WERI-Rb-1 (cell line): ENCODE data around the gene TMOD3.
"Not testable (repeated sequence)": the region's sequence is repeated elsewhere in the genome, so short reads cannot be mapped to it uniquely, and the experiment has no call there.

ENCODE experiments used
- DNase-seq: peaks from one replicate; pipeline ENCODE4 v3.0.0-alpha.2; 2020
- H3K27ac ChIP-seq: fragments of 250-450 bp; sonication (Bioruptor Pico); 2 replicates; pipeline ENCODE4 v1.5.1; 2020; ENCODE audit warnings: mild to moderate bottlenecking, moderate library complexity
- H3K27me3 ChIP-seq: fragments of 250-450 bp; sonication (Bioruptor Pico); 2 replicates; pipeline ENCODE4 v1.5.1; 2021; ENCODE audit warnings: mild to moderate bottlenecking, low read depth, moderate library complexity; ENCODE audit not compliant: insufficient read depth, severe bottlenecking
- H3K36me3 ChIP-seq: fragments of 250-450 bp; sonication (Bioruptor Pico); 2 replicates; pipeline ENCODE4 v1.5.1; 2020; ENCODE audit warnings: mild to moderate bottlenecking, moderate library complexity
- H3K4me3 ChIP-seq: 2 replicates; pipeline ENCODE4 v1.5.1; 2011; ENCODE audit warnings: low read depth, mild to moderate bottlenecking, control low read depth, low read length
- H3K9me3 ChIP-seq: fragments of 250-450 bp; sonication (Bioruptor Pico); 2 replicates; pipeline ENCODE4 v1.5.1; 2021; ENCODE audit warnings: mild to moderate bottlenecking, moderate library complexity; ENCODE audit not compliant: severe bottlenecking
- TF ChIP-seq, protein P1 (sequence below): IDR thresholded peaks from 2 replicates; pipeline ENCODE4 v1.5.1; 2011; ENCODE audit warnings: low read depth, mild to moderate bottlenecking, control low read depth, inconsistent platforms, low read length

Gene TMOD3

DNA sequence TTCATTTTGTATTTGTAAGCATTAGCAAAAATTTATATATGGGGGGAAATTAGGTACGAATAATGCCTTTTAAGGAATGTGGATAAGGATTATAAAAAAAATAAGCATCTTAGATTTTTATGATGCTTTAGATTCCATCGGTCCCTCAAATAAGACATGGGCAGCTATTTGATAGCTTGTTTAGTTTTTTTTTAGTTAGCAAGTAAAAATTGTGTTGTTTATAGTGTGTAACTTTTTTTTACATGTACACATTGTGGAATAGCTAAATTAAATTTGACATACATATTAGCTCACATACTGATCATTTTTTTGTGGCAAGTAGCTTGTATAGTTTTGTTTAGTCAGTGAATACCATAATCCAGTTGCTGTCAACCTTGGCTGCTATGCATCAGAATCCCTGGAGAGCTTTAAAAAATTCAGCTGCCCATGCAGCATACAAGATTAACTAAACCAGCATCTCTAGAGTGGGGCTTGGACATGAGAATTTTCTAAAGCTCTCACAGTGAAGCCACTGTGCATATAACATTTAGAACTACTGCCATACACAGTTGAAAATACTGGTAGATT lies 53.9 kb downstream of the TMOD3 start:
- DNase-seq = no peak
- H3K27ac ChIP-seq = no peak overlapping the region

DNA sequence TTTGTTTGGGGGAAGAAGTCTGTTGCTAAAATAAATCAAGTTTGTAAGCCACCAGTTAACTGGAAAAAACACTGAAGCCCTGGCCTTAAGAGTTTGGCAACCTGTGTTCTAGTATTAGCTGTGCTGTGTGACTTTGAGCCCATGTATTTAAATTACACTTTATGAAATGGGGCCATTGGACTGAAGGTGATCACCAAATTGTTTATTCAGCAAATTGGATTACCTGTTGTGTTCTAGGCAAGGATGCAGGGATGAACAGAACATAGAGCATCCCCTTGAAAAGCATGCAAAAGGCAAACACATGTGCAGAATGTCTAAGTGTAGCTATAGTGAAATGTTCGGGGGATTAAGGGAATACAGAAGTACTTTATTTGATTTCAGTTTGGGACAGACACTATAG lies 54.6 kb downstream of the TMOD3 start:
- no peaks in the 10 kb centered on the region for H3K27me3 ChIP-seq
- no peak overlapping the region for H3K27ac ChIP-seq
- DNase-seq = no peak
- H3K9me3 ChIP-seq = no peaks in the 10 kb centered on the region
- TF ChIP-seq, protein P1, sequence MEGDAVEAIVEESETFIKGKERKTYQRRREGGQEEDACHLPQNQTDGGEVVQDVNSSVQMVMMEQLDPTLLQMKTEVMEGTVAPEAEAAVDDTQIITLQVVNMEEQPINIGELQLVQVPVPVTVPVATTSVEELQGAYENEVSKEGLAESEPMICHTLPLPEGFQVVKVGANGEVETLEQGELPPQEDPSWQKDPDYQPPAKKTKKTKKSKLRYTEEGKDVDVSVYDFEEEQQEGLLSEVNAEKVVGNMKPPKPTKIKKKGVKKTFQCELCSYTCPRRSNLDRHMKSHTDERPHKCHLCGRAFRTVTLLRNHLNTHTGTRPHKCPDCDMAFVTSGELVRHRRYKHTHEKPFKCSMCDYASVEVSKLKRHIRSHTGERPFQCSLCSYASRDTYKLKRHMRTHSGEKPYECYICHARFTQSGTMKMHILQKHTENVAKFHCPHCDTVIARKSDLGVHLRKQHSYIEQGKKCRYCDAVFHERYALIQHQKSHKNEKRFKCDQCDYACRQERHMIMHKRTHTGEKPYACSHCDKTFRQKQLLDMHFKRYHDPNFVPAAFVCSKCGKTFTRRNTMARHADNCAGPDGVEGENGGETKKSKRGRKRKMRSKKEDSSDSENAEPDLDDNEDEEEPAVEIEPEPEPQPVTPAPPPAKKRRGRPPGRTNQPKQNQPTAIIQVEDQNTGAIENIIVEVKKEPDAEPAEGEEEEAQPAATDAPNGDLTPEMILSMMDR = no peak
- no peak overlapping the region for H3K4me3 ChIP-seq
- H3K36me3 ChIP-seq = no peaks in the 10 kb centered on the region; the same call in 1 of the 2 replicates

More for the DNA sequence above, 53.9 kb downstream of the TMOD3 start:
- no peaks in the 10 kb centered on the region for H3K9me3 ChIP-seq
- H3K27me3 ChIP-seq = no peaks in the 10 kb centered on the region
- no peaks in the 10 kb centered on the region; the same call in 1 of the 2 replicates for H3K36me3 ChIP-seq
- TF ChIP-seq, protein P1 = no peak
- H3K4me3 ChIP-seq = no peak overlapping the region

- no peaks in the 10 kb centered on the region; the same call in 1 of the 2 replicates for H3K36me3 ChIP-seq
- TF ChIP-seq, protein P1 = no peak
- H3K9me3 ChIP-seq = no peaks in the 10 kb centered on the region
- no peak overlapping the region for H3K27ac ChIP-seq
- DNase-seq = no peak
- H3K27me3 ChIP-seq = no peaks in the 10 kb centered on the region
- H3K4me3 ChIP-seq = no peak overlapping the region
These were observed 55.2 kb downstream of the TMOD3 start for GRCh38 chr15:51884517-51885236.

GRCh38 chr15:51885758-51886157 lies 56.3 kb downstream of the TMOD3 start:
- not testable (repeated sequence) for H3K27ac ChIP-seq, H3K27me3 ChIP-seq, H3K9me3 ChIP-seq, DNase-seq, H3K36me3 ChIP-seq, H3K4me3 ChIP-seq

DNA sequence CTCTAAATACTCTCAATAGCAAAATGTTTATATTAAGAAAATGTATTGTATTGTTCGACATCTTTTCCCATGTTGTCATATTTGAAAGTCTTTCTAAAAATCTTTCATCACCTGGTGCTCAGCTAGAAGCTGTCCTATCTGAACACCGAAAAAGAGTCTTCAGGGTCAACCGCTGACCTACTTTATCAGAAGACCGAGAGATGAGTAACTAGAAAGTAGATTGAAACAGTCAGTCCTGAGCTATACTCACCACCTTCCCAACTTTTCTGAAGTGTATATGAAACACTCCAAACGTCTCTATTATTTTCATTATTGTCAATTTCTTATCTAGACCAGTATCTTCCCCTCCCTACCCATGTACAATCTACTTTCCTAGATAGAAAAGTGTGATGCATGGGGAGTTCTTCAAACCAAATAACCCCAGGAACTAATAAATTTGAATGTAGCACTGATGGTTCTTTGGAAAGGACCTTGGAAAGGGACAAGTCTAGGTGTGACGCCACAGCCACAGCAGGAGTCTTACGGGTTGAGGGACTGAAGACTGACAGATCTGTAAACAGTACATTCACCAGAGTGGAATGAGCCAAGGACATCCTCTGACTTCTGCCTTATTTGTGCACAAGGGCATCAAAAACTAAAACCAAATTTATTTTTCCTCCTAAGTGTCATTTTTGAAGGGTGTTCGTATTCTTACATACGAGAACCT lies 58.6 kb downstream of the TMOD3 start:
- Histone ChIP-seq H3K27ac (no peak overlapping the region), H3K27me3 (no peaks in the 10 kb centered on the region), H3K36me3 (peaks cover 5% of the 10 kb centered on the region; the same call in 1 of the 2 replicates), H3K9me3 (no peaks in the 10 kb centered on the region), H3K4me3 (no peak overlapping the region)
- DNase-seq = no peak
- TF ChIP-seq, protein P1 = no peak

GRCh38 chr15:51888593-51889195 lies 59.2 kb downstream of the TMOD3 start:
- TF ChIP-seq, protein P1 = no peak; the same call in 1 of the 2 replicates
- H3K27ac ChIP-seq = no peak overlapping the region
- H3K4me3 ChIP-seq = no peak overlapping the region
- H3K27me3 ChIP-seq = no peaks in the 10 kb centered on the region
- H3K36me3 ChIP-seq = peaks cover 5% of the 10 kb centered on the region; the same call in 1 of the 2 replicates
- no peaks in the 10 kb centered on the region for H3K9me3 ChIP-seq
- DNase-seq = no peak
